Measurements from ENCODE around the gene PRKCQ.

PRKCQ gene

DNA sequence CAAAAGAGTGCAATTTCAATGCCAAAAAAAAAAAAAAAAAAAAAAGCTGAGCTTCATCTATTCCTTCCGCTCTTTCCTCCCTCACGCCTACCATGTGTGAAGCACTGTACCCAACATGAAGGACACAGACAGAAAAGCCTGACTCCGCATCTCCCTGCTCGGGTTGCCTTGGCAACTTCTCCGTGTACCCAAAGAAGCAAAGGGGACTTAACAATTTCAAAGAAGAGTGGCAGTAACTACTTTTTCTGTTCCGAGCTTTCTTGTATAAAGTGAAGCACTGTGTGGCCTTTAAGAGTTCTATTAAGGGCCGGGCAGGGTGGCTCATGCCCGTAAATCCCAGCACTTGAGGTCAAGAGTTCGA, 177.7 kb downstream of the PRKCQ start:
- DNase-seq = no peak
- CTCF ChIA-PET = interaction anchor here (0.6 to 9.2 kb wide), 52 partner anchors 8 to 385 kb away, joined by 3 to 184 read pairs (median 5); partner anchors contain the start of gene PFKFB3
- H3K36me3 Mint-ChIP-seq = no peaks in the 10 kb centered on the region
- peaks cover 43% of the 10 kb centered on the region for H3K4me1 Mint-ChIP-seq
- H3K27me3 Mint-ChIP-seq = peaks cover 28% of the 10 kb centered on the region
- H3K4me3 Mint-ChIP-seq = no peak overlapping the region
- no peaks in the 10 kb centered on the region for H3K9me3 Mint-ChIP-seq
- H3K27ac Mint-ChIP-seq = no peak overlapping the region

GRCh38 chr10:6401558-6402348, 178.3 kb downstream of the PRKCQ start:
- H3K9me3 Mint-ChIP-seq = no peaks in the 10 kb centered on the region
- peak; percentile 71 for DNase-seq
- H3K27ac Mint-ChIP-seq = no peak overlapping the region
- CTCF ChIA-PET = interaction anchor here (0.6 to 9.2 kb wide), 52 partner anchors 8 to 719 kb away, joined by 3 to 184 read pairs (median 5); partner anchors contain the start of gene PFKFB3
- no peaks in the 10 kb centered on the region for H3K36me3 Mint-ChIP-seq
- H3K4me1 Mint-ChIP-seq = peaks cover 37% of the 10 kb centered on the region
- H3K27me3 Mint-ChIP-seq = peaks cover 28% of the 10 kb centered on the region
- no peak overlapping the region for H3K4me3 Mint-ChIP-seq

DNA sequence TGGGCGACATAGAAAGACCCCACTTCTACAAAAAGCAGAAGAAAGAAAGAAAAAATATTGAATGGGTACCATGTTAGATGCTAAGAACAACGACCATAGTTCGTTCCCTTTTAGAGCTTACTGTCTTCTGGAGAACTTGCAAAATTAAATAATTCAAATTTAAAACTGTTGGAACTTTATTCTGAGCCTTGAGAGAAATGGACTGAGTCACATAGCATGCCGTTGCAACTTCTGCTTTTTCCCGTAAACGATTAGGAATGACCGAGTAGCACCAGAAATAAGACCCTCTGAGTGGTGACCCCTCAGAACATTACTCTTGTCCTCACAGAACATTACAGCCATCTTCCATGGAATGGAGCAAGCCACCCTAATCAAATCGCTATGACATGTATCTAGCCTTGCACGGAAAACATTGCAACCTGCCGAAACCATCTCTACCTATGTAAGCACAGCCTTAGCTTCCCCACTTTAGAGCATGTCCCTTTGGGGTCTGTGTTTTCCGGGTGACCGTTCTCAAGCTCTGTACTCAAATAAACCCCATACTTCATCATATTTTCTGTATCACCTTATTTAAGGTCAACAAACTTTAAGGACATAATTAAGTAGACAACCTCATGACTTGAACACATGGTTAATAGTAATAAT, 179.1 kb downstream of the PRKCQ start:
- DNase-seq = no peak
- H3K4me3 Mint-ChIP-seq = no peak overlapping the region

GRCh38 chr10:6400331-6400730, 179.7 kb downstream of the PRKCQ start:
- Mint-ChIP-seq H3K4me3 (no peak overlapping the region), H3K4me1 (peaks cover 32% of the 10 kb centered on the region), H3K36me3 (no peaks in the 10 kb centered on the region), H3K9me3 (no peaks in the 10 kb centered on the region), H3K27ac (no peak overlapping the region), H3K27me3 (peaks cover 27% of the 10 kb centered on the region)
- DNase-seq = no peak
- CTCF ChIA-PET = interaction anchor here (2.1 to 9.2 kb wide), 9 partner anchors 10 to 313 kb away, joined by 10 to 184 read pairs (median 18); partner anchors contain the start of gene PFKFB3

More for the DNA sequence above, 179.1 kb downstream of the PRKCQ start:
- H3K27ac Mint-ChIP-seq = no peak overlapping the region
- H3K9me3 Mint-ChIP-seq = no peaks in the 10 kb centered on the region
- no peaks in the 10 kb centered on the region for H3K36me3 Mint-ChIP-seq
- CTCF ChIA-PET = interaction anchor here (0.6 to 9.2 kb wide), 38 partner anchors 8 to 718 kb away, joined by 3 to 184 read pairs (median 6); partner anchors contain the start of gene PFKFB3
- H3K27me3 Mint-ChIP-seq = peaks cover 28% of the 10 kb centered on the region
- H3K4me1 Mint-ChIP-seq = peaks cover 32% of the 10 kb centered on the region

- Mint-ChIP-seq H3K4me3 (no peak overlapping the region), H3K36me3 (no peaks in the 10 kb centered on the region), H3K27ac (no peak overlapping the region), H3K27me3 (peaks cover 22% of the 10 kb centered on the region), H3K9me3 (no peaks in the 10 kb centered on the region), H3K4me1 (peaks cover 32% of the 10 kb centered on the region)
- DNase-seq = no peak
- CTCF ChIA-PET = interaction anchor here (0.9 to 9.2 kb wide), 4 partner anchors 12 to 198 kb away, joined by 3 to 184 read pairs (median 22); partner anchors contain the start of gene PFKFB3
These were observed 180.2 kb downstream of the PRKCQ start for GRCh38 chr10:6399879-6400278.

DNA sequence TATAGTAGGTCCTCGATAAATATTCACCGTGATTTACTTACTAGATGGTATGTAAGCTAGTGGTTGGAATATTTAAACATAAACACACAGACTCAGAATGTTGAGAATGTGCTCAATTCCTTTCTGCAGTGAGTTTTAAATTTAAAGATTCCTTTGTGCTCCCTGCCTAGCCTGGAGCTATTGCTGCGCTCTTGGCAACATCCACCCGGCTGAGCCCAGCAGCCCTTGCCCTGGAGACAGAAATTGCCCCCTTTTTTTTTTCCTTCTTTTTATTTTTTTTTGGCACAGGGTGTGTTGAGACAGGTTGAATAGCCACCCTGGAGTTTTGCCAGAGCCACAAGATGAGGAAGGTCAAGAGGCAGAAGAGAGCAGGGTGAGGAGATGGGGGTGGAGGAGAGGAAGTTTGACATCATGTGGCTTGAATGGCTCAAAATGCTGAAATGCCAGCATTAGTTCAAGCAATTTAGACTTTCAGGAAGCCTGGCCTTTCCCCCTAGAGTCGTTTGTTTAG, 180.8 kb downstream of the PRKCQ start:
- no peak overlapping the region for H3K4me3 Mint-ChIP-seq
- CTCF ChIA-PET = interaction anchor here (0.6 to 9.2 kb wide), 8 partner anchors 10 to 774 kb away, joined by 3 to 184 read pairs (median 3); partner anchors contain the start of gene PFKFB3

DNA sequence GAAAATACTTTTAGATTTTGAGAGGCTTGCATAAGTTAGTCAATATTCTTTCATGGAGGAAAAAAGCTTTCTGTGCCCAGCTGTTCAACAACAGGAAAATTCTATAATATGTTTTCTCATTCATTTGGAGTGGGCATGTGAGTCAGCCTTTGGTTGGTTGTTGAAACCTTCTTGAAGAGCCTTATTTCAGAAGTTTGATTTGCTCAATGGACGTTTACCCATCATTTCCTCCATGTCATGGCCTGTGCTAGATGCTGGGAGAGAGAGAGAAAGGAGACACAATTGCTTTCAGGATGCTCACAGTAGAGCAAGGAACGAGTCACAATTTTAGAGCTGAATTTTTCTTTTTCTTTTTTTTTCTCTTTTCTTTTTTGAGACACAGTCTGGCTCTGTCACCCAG, 181.7 kb downstream of the PRKCQ start:
- CTCF ChIA-PET = interaction anchor here (0.7 to 9.2 kb wide), 11 partner anchors 11 to 312 kb away, joined by 3 to 184 read pairs (median 3); partner anchors contain the start of gene PFKFB3
- Mint-ChIP-seq H3K4me3 (no peak overlapping the region), H3K4me1 (peaks cover 32% of the 10 kb centered on the region), H3K9me3 (no peaks in the 10 kb centered on the region), H3K27me3 (peaks cover 12% of the 10 kb centered on the region), H3K36me3 (peaks cover 7% of the 10 kb centered on the region), H3K27ac (no peak overlapping the region)
- DNase-seq = no peak

More for the DNA sequence above, 180.8 kb downstream of the PRKCQ start:
- no peak for DNase-seq
- peaks cover 32% of the 10 kb centered on the region for H3K4me1 Mint-ChIP-seq
- no peaks in the 10 kb centered on the region for H3K9me3 Mint-ChIP-seq
- no peak overlapping the region for H3K27ac Mint-ChIP-seq
- no peaks in the 10 kb centered on the region for H3K36me3 Mint-ChIP-seq
- peaks cover 16% of the 10 kb centered on the region for H3K27me3 Mint-ChIP-seq

- no peak for DNase-seq
- H3K27ac Mint-ChIP-seq = no peak overlapping the region
- peaks cover 12% of the 10 kb centered on the region for H3K36me3 Mint-ChIP-seq
- CTCF ChIA-PET = interaction anchor here (1.3 to 9.2 kb wide), 2 partner anchors 9 to 194 kb away, joined by 3 to 184 read pairs; partner anchors contain the start of gene PFKFB3
- peaks cover 1% of the 10 kb centered on the region for H3K27me3 Mint-ChIP-seq
- no peak overlapping the region for H3K4me3 Mint-ChIP-seq
- peaks cover 26% of the 10 kb centered on the region for H3K4me1 Mint-ChIP-seq
- H3K9me3 Mint-ChIP-seq = no peaks in the 10 kb centered on the region
These were observed 183.4 kb downstream of the PRKCQ start for GRCh38 chr10:6396652-6397051.

DNA sequence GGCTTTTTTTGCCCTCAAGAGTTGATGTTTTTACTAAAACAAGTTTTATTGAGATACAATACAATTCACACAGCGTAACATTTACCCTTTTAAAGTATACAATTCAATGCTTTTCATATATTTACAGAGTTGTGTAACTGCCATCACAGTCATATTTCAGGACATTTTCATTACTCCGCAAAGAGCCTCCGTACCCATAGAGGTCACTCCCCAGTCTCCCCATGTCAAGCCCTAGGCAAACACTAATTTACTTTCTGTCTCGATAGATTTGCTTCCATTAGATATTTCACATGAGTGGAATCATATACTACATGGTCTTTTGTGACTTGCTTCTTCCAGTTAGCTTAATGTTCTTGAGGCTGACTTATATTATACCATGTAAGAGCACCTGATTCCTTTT, 183.8 kb downstream of the PRKCQ start:
- no peaks in the 10 kb centered on the region for H3K27me3 Mint-ChIP-seq
- no peak overlapping the region for H3K4me3 Mint-ChIP-seq
- H3K9me3 Mint-ChIP-seq = peaks cover under 1% of the 10 kb centered on the region
- no peak for DNase-seq
- CTCF ChIA-PET = interaction anchor here (1.3 to 9.2 kb wide), 2 partner anchors 9 to 194 kb away, joined by 3 to 184 read pairs; partner anchors contain the start of gene PFKFB3
- no peak overlapping the region for H3K27ac Mint-ChIP-seq
- peaks cover 17% of the 10 kb centered on the region for H3K36me3 Mint-ChIP-seq
- H3K4me1 Mint-ChIP-seq = peaks cover 23% of the 10 kb centered on the region

DNA sequence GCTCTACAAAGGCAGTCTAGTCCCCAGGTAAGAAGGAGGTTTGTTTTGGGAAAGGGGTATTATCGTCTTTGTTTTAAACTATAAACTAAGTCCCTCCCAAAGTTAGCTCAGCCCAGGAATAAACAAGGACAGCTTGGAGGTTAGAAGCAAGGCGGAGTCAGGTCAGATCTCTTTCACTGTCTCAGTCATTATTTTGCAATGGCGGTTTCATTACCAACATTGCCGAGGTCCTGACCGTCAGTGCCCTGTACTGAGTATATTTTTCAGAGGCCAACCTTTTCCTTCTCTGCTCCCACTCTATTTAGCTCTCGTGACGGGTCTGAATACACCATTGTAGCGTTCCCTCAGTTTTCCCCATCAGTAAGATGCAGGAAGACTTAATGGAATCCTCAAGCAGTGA, 184.5 kb downstream of the PRKCQ start:
- no peak for DNase-seq
- H3K4me1 Mint-ChIP-seq = peaks cover 17% of the 10 kb centered on the region
- H3K9me3 Mint-ChIP-seq = peaks cover 5% of the 10 kb centered on the region
- H3K27me3 Mint-ChIP-seq = no peaks in the 10 kb centered on the region
- H3K36me3 Mint-ChIP-seq = peaks cover 20% of the 10 kb centered on the region
- no peak overlapping the region for H3K27ac Mint-ChIP-seq
- no peak overlapping the region for H3K4me3 Mint-ChIP-seq
- CTCF ChIA-PET = interaction anchor here (1.3 to 9.2 kb wide), 2 partner anchors 10 to 193 kb away, joined by 3 to 184 read pairs; partner anchors contain the start of gene PFKFB3

DNA sequence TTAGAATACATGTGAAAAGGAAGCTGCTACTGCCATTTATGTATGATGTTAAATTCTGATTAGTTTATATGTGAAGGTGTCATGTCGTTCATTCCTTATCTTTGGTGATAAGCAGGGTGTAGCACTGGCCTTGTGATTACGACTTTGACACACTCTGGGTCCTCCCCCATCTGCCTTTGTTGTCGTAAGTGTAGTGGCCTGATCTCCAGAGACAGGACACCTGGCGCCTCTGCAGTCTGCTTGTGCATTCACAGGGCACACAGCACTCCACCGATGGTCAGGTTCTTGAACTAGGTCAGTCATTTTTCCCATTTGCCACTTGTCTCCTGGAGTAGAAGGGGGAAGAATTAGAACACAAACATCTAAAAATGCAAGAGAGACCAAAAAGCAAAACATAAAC, 186.0 kb downstream of the PRKCQ start:
- DNase-seq = no peak
- H3K4me1 Mint-ChIP-seq = peaks cover 3% of the 10 kb centered on the region
- H3K36me3 Mint-ChIP-seq = peaks cover 32% of the 10 kb centered on the region
- CTCF ChIA-PET = interaction anchor here (1.0 to 2.2 kb wide), 2 partner anchors 8 to 189 kb away, joined by 3 to 5 read pairs; no protein-coding TSS in a partner anchor
- H3K9me3 Mint-ChIP-seq = peaks cover 16% of the 10 kb centered on the region
- H3K27me3 Mint-ChIP-seq = no peaks in the 10 kb centered on the region
- H3K4me3 Mint-ChIP-seq = no peak overlapping the region
- no peak overlapping the region for H3K27ac Mint-ChIP-seq

- Mint-ChIP-seq H3K36me3 (peaks cover 34% of the 10 kb centered on the region), H3K9me3 (peaks cover 16% of the 10 kb centered on the region), H3K27ac (no peak overlapping the region), H3K4me3 (no peak overlapping the region), H3K4me1 (no peaks in the 10 kb centered on the region), H3K27me3 (no peaks in the 10 kb centered on the region)
- CTCF ChIA-PET = interaction anchor here (2.2 kb wide), 1 partner anchor 9 kb away, joined by 5 read pairs; no protein-coding TSS in a partner anchor
- no peak for DNase-seq
These were observed 186.9 kb downstream of the PRKCQ start for GRCh38 chr10:6393168-6393567.

GRCh38 chr10:6390213-6390845, 189.7 kb downstream of the PRKCQ start:
- no peak for DNase-seq
- Mint-ChIP-seq H3K4me1 (peaks cover 1% of the 10 kb centered on the region), H3K36me3 (peaks cover 34% of the 10 kb centered on the region), H3K9me3 (peaks cover 20% of the 10 kb centered on the region), H3K4me3 (no peak overlapping the region), H3K27me3 (no peaks in the 10 kb centered on the region), H3K27ac (no peak overlapping the region)
- CTCF ChIA-PET = interaction anchor here (0.7 to 1.6 kb wide), 3 partner anchors 8 to 42 kb away, joined by 3 to 4 read pairs (median 4); no protein-coding TSS in a partner anchor
